ENCODE data around the gene SKI.

- no peak for TF ChIP-seq POLR2AphosphoS5 (IDR thresholded peaks at IDR 0.05)
- TF ChIP-seq CTCF (IDR thresholded peaks at IDR 0.05) = no peak
- TF ChIP-seq POLR2A (IDR thresholded peaks at IDR 0.05) = no peak
Observed at GRCh38 chr1:2255420-2256369, 27.6 kb downstream of the SKI start.

All from prostate gland (tissue), 2 donors.